PFSK-1 (cell line): Measurements from ENCODE around the gene PDE3A.

Experiments used
- FOXP2 ChIP-seq: optimal IDR thresholded peaks from 2 replicates; pipeline ENCODE3; 2011; ENCODE audit warnings: borderline replicate concordance, control low read depth, inconsistent platforms; ENCODE audit not compliant: insufficient read depth; ENCODE audit errors: extremely low read length, extremely low read depth
- POLR2AphosphoS5 ChIP-seq: IDR thresholded peaks from 2 replicates; pipeline ENCODE4 v1.6.1; 2012; ENCODE audit warnings: low read depth, mild to moderate bottlenecking, control low read depth, low read length, moderate library complexity
- SIN3A ChIP-seq: IDR thresholded peaks from 2 replicates; pipeline ENCODE4 v1.6.1; 2012; ENCODE audit warnings: mild to moderate bottlenecking, low read length, moderate library complexity, borderline replicate concordance; ENCODE audit not compliant: insufficient read depth
- TF ChIP-seq, protein P1 (sequence below), 2 experiments: IDR thresholded peaks; 2 replicates each; pipeline versions ENCODE4 v1.6.1 to v1.8.0; 2011 to 2012; ENCODE audit warnings: low read depth in 2 of 2, low read length in 2 of 2, control low read depth in 1 of 2, inconsistent platforms in 1 of 2, mild to moderate bottlenecking in 1 of 2, moderate library complexity in 1 of 2; ENCODE audit not compliant: insufficient read depth in 1 of 2

DNA sequence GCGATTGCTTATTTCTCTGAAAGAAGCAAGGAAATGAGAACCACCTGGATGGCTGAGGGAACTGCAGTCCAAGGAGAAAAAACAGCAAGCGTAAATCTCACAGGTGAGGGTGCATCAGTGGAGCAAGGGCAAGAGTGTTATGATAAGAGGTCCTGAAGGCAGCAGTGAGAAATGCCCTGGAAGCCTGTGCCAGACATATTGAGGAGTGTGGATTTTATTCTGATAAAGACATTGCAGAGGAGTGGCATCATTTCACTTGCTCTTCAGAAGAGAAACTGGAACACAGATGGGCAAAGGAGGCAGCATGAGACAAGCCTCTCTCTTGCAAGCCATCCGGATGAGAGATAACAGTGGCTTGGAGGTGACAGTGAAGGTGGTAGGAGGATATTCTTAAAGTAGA, 78.5 kb downstream of the PDE3A start:
- no peak for TF ChIP-seq POLR2AphosphoS5
- TF ChIP-seq SIN3A, result no peak
- TF ChIP-seq, protein P1, sequence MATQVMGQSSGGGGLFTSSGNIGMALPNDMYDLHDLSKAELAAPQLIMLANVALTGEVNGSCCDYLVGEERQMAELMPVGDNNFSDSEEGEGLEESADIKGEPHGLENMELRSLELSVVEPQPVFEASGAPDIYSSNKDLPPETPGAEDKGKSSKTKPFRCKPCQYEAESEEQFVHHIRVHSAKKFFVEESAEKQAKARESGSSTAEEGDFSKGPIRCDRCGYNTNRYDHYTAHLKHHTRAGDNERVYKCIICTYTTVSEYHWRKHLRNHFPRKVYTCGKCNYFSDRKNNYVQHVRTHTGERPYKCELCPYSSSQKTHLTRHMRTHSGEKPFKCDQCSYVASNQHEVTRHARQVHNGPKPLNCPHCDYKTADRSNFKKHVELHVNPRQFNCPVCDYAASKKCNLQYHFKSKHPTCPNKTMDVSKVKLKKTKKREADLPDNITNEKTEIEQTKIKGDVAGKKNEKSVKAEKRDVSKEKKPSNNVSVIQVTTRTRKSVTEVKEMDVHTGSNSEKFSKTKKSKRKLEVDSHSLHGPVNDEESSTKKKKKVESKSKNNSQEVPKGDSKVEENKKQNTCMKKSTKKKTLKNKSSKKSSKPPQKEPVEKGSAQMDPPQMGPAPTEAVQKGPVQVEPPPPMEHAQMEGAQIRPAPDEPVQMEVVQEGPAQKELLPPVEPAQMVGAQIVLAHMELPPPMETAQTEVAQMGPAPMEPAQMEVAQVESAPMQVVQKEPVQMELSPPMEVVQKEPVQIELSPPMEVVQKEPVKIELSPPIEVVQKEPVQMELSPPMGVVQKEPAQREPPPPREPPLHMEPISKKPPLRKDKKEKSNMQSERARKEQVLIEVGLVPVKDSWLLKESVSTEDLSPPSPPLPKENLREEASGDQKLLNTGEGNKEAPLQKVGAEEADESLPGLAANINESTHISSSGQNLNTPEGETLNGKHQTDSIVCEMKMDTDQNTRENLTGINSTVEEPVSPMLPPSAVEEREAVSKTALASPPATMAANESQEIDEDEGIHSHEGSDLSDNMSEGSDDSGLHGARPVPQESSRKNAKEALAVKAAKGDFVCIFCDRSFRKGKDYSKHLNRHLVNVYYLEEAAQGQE (IDR thresholded peaks at IDR 0.05; ENCODE audit: insufficient read depth in 1 of 2, low read depth in 2 of 2, low read length in 2 of 2), result no peak
- TF ChIP-seq FOXP2, result no peak
